Ascending aorta (tissue), 2 donors: ENCODE data around the gene AQP6. TPM values are rescaled to one million over a fixed set of nuclear protein-coding genes. Genes with fewer than 3 reads are reported as not detected.
"Not testable (repeated sequence)": the region's sequence is repeated elsewhere in the genome, so short reads cannot be mapped to it uniquely, and the experiment has no call there.

Experiments used
- DNase-seq, 2 donors: peaks; one replicate each; pipeline ENCODE4 v3.0.0-alpha.2; 2019; ENCODE audit warnings: low spot score in 2 of 2
- H3K27ac ChIP-seq, 2 donors: fragments of 200-600 bp; sonication (generic); one replicate each; pipeline ENCODE4 v1.5.1; 2016 to 2017; ENCODE audit warnings: mild to moderate bottlenecking in 1 of 2
- H3K27me3 ChIP-seq: fragments of 200-600 bp; sonication (generic); one replicate; pipeline ENCODE4 v1.5.1; 2017
- H3K36me3 ChIP-seq, 2 donors: fragments of 200-600 bp; sonication (generic); one replicate each; pipeline ENCODE4 v1.5.1; 2016
- H3K4me1 ChIP-seq, 2 donors: fragments of 200-600 bp; sonication (generic); one replicate each; pipeline ENCODE4 v1.5.1; 2016 to 2017; ENCODE audit warnings: mild to moderate bottlenecking in 1 of 2
- H3K4me3 ChIP-seq, 2 donors: fragments of 200-600 bp; sonication (generic); one replicate each; pipeline ENCODE4 v1.5.1; 2016 to 2017; ENCODE audit warnings: mild to moderate bottlenecking in 1 of 2
- H3K9me3 ChIP-seq, 2 donors: fragments of 200-600 bp; sonication (generic); one replicate each; pipeline ENCODE4 v1.5.1; 2016
- intact Hi-C: fragments of 100-400 bp; cut with DNase I; formaldehyde crosslinking; loops from one replicate; pipeline ENCODE4 v1.15.1; 2023
- total RNA-seq: library from RNA; depleted of rRNA; stranded (reverse); fragments of >200 nt; gene quantifications from one replicate; pipeline ENCODE4 v1.1.0, GENCODE V29; 2016
- TF ChIP-seq, protein P1 (sequence below), 3 experiments: fragments of 200-600 bp in 2 of 3; fragments of 450-650 bp in 1 of 3; sonication (generic) in 2 of 3; IDR thresholded peaks; one replicate each; pipeline ENCODE4 v1.5.1; 2016 to 2019; ENCODE audit warnings: antibody characterized with exemption in 3 of 3, mild to moderate bottlenecking in 1 of 3, moderate library complexity in 1 of 3

Gene AQP6
- total RNA-seq, 1 donor from 2014 or later, result not detected

DNA sequence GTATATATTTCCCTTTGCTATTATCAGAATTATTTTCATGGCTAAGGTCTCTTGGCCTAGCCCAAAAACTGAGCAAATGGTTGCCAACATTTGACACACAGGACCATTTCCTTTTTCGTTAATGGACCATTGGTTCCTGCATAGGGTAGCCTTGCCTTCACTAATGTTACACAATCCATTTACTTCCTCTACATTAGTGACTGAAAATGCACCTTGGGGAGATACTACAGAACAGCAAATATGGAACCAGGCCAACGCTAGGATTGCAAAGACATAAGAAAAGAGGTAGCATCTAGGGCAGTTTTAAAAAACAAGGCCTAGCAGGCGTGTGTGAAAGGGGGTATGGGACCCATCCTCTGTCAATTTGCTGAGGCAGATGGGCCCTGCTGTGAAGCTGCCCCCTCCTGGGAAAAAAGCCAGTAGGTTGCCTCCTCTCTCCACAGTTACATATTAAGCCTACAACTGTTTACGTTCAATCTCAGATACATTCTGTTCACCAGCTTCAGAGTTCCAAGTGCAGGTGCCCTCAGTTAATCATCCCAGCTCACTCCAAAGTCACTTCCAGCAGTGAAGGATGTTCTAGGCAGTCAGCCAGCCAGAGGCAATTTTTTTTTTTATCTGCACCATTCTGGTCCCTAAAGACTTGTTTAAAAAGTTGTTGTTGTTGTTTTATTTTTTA, 15.0 kb downstream of the AQP6 start:
- TF ChIP-seq, protein P1, sequence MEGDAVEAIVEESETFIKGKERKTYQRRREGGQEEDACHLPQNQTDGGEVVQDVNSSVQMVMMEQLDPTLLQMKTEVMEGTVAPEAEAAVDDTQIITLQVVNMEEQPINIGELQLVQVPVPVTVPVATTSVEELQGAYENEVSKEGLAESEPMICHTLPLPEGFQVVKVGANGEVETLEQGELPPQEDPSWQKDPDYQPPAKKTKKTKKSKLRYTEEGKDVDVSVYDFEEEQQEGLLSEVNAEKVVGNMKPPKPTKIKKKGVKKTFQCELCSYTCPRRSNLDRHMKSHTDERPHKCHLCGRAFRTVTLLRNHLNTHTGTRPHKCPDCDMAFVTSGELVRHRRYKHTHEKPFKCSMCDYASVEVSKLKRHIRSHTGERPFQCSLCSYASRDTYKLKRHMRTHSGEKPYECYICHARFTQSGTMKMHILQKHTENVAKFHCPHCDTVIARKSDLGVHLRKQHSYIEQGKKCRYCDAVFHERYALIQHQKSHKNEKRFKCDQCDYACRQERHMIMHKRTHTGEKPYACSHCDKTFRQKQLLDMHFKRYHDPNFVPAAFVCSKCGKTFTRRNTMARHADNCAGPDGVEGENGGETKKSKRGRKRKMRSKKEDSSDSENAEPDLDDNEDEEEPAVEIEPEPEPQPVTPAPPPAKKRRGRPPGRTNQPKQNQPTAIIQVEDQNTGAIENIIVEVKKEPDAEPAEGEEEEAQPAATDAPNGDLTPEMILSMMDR (IDR thresholded peaks at IDR 0.05), result no peak
- Histone ChIP-seq H3K4me1 (no peaks in the 10 kb centered on the region), H3K27ac (no peak overlapping the region), H3K27me3 (no peaks in the 10 kb centered on the region), H3K4me3 (no peak overlapping the region), H3K36me3 (peaks cover 5 to 6% of the 10 kb centered on the region in 2 donors), H3K9me3 (no peaks in the 10 kb centered on the region)
- intact Hi-C loops, result no loop called here
- no peak for DNase-seq

DNA sequence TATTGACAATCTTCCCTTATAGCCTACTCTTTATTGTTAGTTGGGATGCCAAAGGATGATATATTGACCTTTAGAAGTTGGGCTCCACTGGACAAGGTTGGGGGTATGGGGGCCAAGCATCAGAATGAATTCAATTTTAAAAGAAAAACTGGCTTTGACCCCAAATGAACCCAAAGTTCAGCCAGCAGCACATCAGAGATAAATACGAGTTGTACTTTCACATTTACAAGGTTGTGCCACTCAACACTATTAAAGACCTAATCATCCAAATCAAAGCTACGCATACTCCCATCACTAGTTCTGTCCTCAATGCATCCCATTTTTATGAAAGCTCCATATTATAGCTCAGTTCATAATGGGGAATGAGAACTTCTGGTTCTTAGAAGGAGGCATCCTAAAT, 16.7 kb downstream of the AQP6 start:
- H3K9me3 ChIP-seq, intact Hi-C loops, H3K4me3 ChIP-seq, DNase-seq, H3K27ac ChIP-seq, H3K4me1 ChIP-seq, H3K27me3 ChIP-seq: not testable (repeated sequence)
- H3K36me3 ChIP-seq, result peaks cover 11 to 19% of the 10 kb centered on the region in 2 donors

DNA sequence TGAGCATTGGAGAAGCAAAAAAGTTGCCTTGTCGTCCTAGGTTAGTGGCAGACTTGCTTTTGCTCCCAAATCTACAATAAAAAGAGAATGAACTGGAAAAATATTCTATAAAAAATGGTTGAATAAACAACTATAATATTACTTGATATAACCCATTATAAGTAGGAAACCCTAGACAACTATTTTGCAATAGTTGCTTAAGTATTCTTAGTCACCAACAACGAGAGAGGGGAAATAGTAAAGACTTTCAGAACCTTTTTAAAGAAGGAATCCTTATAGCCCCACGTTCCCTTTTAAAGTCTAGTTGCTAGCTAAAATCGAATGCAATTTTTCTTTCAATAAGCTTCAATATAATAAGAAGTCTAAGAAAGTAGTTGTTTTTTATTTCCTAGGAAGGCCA, 17.5 kb downstream of the AQP6 start:
- Histone ChIP-seq H3K27ac (no peak overlapping the region), H3K4me3 (no peak overlapping the region), H3K27me3 (no peaks in the 10 kb centered on the region), H3K36me3 (peaks cover 11 to 19% of the 10 kb centered on the region in 2 donors), H3K9me3 (no peaks in the 10 kb centered on the region), H3K4me1 (no peaks in the 10 kb centered on the region)
- DNase-seq, result no peak
- TF ChIP-seq, protein P1 (IDR thresholded peaks at IDR 0.05), result no peak
- intact Hi-C loops, result no loop called here

DNA sequence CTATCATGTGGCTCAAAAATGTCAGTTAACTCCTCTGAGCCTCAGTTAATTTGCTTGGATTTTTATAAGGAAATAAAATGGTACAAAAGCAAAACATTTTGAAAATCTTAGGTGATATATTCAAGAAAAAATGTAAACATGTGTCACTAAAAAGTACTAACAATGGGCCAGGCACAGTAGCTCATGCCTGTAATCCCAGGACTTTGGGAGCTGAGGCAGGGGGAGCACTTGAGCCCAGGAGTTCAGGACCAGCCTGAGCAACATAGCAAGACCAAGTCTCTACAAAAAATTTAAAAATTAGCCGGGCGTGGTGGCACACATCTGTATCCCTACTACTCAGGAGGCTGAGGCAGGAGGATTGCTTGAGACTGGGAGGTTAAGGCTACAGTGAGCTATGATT, 25.7 kb downstream of the AQP6 start:
- intact Hi-C loops, result no loop called here
- no peak for DNase-seq
- no peaks in the 10 kb centered on the region for H3K4me1 ChIP-seq
- H3K4me3 ChIP-seq, result no peak overlapping the region
- no peak overlapping the region for H3K27ac ChIP-seq
- peaks cover 9 to 16% of the 10 kb centered on the region in 2 donors for H3K36me3 ChIP-seq
- no peaks in the 10 kb centered on the region for H3K27me3 ChIP-seq
- TF ChIP-seq, protein P1 (IDR thresholded peaks at IDR 0.05), result no peak
- H3K9me3 ChIP-seq, result no peaks in the 10 kb centered on the region

DNA sequence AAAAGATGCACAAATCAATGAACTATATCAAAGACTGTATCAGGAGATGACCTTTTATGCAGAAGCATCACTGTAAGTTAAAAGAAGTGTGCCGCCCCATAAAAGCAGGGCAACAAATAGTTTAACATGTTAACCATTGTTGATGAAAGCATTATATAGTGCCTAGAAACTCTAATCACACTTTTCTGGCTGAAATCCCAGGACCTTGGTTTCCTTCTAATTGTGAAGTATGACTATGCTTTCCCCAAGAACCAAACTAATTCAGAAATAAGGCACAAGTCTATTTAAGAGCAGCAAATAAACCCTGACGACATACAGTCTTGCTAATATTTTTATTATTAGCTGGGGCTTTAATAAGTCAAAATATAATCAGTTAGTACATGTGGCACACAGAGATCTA, 30.8 kb downstream of the AQP6 start:
- no peaks in the 10 kb centered on the region for H3K9me3 ChIP-seq
- H3K4me3 ChIP-seq, result no peak overlapping the region
- TF ChIP-seq, protein P1 (IDR thresholded peaks at IDR 0.05), result no peak
- no peaks in the 10 kb centered on the region for H3K27me3 ChIP-seq
- no peaks in the 10 kb centered on the region for H3K4me1 ChIP-seq
- H3K36me3 ChIP-seq, result peaks cover 0 to 8% of the 10 kb centered on the region in 2 donors
- intact Hi-C loops, result no loop called here
- DNase-seq, result no peak
- H3K27ac ChIP-seq, result no peak overlapping the region

DNA sequence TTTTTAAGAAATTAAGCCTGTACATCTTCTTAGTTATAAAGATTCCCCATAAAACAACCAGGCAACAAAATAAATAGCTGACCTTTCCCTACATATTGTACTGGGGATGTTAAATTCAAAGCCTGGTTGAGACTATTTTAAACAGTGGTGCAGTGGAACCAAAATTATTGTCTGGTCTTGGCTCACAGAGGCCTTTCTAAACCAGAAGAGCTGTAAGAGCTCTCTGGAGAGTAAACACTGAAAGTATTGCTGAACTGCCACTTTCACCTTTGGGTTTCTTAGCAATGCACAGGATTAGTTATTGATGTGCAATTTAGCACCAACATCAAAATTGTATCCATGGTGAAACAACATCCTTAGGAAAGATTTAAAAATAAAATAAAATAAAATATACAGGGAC, 31.9 kb downstream of the AQP6 start:
- intact Hi-C loops, result no loop called here

More for the DNA sequence above, 31.9 kb downstream of the AQP6 start:
- DNase-seq, result no peak
- Histone ChIP-seq H3K27me3 (no peaks in the 10 kb centered on the region), H3K27ac (no peak overlapping the region), H3K4me3 (no peak overlapping the region), H3K4me1 (no peaks in the 10 kb centered on the region), H3K9me3 (no peaks in the 10 kb centered on the region), H3K36me3 (no peaks in the 10 kb centered on the region)
- TF ChIP-seq, protein P1 (IDR thresholded peaks at IDR 0.05), result no peak
